Measurements from ENCODE around the gene PGAP6. TPM values are rescaled to one million over a fixed set of nuclear protein-coding genes. Genes with fewer than 3 reads are reported as not detected.

The PGAP6 gene, protein sequence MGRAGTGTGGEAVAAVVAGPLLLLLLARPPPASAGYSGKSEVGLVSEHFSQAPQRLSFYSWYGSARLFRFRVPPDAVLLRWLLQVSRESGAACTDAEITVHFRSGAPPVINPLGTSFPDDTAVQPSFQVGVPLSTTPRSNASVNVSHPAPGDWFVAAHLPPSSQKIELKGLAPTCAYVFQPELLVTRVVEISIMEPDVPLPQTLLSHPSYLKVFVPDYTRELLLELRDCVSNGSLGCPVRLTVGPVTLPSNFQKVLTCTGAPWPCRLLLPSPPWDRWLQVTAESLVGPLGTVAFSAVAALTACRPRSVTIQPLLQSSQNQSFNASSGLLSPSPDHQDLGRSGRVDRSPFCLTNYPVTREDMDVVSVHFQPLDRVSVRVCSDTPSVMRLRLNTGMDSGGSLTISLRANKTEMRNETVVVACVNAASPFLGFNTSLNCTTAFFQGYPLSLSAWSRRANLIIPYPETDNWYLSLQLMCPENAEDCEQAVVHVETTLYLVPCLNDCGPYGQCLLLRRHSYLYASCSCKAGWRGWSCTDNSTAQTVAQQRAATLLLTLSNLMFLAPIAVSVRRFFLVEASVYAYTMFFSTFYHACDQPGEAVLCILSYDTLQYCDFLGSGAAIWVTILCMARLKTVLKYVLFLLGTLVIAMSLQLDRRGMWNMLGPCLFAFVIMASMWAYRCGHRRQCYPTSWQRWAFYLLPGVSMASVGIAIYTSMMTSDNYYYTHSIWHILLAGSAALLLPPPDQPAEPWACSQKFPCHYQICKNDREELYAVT
- total RNA-seq (100 to 1,000 TPM; 261 to 265 TPM), polyA plus RNA-seq (ENCODE audit: insufficient read depth, low read depth, low replicate concordance) (121 TPM)
- long read RNA-seq, donor 1, transcript TMEM8A-204 (13 exons, 3,691 nt), result major isoform, 6 of 12 reads
- long read RNA-seq, donor 1, partial matches to known transcripts, result 6 of 12 reads
- long read RNA-seq, donor 1, other reads (novel, unspliced or antisense), result 0 of 12 reads
- long read RNA-seq, donor 2, partial matches to known transcripts, result 14 of 15 reads
- long read RNA-seq, donor 2, other reads (novel, unspliced or antisense), result 0 of 15 reads

DNA sequence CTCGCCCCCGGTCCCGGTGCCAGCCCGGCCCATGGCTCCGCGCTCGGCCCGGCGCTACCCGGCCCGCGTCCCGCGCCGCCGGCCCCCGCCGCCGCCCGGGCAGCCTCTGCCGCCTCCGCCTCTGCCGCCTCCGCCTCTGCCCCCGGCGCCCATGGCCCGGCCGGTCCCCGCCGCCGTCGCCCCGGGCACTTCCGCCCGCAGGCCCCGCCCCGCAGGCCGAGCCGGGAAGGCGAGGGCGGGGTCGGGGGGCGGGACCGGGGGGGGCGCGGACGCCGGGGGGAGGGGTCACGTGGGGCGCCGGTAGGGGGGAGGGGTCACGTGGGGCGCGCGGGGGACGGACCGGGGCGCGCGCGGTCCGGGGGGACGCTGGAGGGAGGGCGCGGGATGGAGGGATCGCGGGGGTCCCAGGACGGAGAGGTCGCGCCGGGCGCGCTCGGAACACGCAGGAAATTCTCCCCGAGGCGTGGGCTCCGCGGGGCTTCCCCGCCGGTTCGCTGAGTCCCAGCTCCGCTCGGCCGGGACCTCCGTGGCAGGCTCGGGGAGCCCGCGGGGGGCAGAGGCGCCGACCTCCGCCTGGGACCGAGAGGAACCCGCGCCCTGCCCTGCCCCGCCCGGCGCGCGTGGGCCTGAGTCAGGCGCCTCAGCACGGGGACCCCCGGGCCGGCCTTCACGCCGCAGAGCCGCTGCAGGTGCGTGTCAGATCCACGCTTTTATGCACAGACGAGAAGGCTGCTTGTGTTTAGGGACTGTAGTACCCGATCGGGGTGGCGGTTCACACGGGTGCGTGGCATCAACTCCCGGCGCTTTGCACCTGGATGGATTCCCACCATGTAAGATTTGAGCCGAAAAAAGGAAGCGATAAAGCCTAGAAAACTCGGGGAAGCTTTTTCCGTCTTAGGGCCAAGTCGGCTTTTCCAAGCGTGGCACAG is at the start of gene PGAP6:
TSS of gene PGAP6 (minus strand) at position 190 of the 929 bp plus-strand sequence. CDS start at position 33, 157 bp downstream.
- TF ChIP-seq, protein P1, sequence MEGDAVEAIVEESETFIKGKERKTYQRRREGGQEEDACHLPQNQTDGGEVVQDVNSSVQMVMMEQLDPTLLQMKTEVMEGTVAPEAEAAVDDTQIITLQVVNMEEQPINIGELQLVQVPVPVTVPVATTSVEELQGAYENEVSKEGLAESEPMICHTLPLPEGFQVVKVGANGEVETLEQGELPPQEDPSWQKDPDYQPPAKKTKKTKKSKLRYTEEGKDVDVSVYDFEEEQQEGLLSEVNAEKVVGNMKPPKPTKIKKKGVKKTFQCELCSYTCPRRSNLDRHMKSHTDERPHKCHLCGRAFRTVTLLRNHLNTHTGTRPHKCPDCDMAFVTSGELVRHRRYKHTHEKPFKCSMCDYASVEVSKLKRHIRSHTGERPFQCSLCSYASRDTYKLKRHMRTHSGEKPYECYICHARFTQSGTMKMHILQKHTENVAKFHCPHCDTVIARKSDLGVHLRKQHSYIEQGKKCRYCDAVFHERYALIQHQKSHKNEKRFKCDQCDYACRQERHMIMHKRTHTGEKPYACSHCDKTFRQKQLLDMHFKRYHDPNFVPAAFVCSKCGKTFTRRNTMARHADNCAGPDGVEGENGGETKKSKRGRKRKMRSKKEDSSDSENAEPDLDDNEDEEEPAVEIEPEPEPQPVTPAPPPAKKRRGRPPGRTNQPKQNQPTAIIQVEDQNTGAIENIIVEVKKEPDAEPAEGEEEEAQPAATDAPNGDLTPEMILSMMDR (IDR thresholded peaks at IDR 0.05), result no peak
- no peak for TF ChIP-seq POLR2A (IDR thresholded peaks at IDR 0.05)
- intact Hi-C loops (cut with DNase I; ENCODE audit: low total_unique reads), result no loop called here

DNA sequence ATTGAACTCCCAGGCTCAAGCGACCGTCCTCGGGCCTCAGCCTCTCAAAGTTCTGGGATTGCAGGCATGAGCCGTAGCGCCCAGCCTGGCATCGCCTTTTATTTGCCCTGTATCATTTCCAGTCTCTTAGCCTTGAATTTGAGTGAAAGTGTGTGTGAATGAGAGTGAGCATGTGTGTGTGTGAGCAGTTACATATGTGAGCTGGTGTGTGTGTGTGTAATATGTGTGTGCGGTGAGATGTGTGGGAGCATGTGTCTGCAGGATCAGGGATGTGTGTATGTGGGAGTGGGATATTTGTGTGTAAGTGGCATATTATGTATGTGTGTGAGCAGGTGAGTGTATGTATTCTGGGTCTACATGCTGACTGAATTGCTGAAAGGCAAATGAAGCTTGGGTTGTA is 49.1 kb upstream of the PGAP6 start:
- Histone ChIP-seq H3K36me3 (ENCODE audit: low read depth, missing control alignments) (no peaks in the 10 kb centered on the region), H3K4me3 (no peak overlapping the region), H3K27me3 (no peaks in the 10 kb centered on the region), H3K9me3 (no peaks in the 10 kb centered on the region), H3K4me1 (peaks cover 22% of the 10 kb centered on the region), H3K27ac (no peak overlapping the region)
- TF ChIP-seq, protein P1 (IDR thresholded peaks at IDR 0.05), result no peak
- TF ChIP-seq POLR2A (IDR thresholded peaks at IDR 0.05), result no peak
- no peak for DNase-seq
- WGBS, 2 donors, result 97 to 98% methylated on average over 7 of the region's 7 CpGs
- intact Hi-C loops (cut with DNase I; ENCODE audit: low total_unique reads), result no loop called here

More for the DNA sequence above, at the start of gene PGAP6:
- no peaks in the 10 kb centered on the region for H3K9me3 ChIP-seq
- H3K27me3 ChIP-seq, result no peaks in the 10 kb centered on the region
- peak; percentile 67 for DNase-seq
- H3K4me3 ChIP-seq, result peak within 1 kb of the TSS; percentile 71 to 85
- peaks cover 41% of the 10 kb centered on the region for H3K4me1 ChIP-seq
- peak within 1 kb of the TSS; percentile 74 to 82 for H3K27ac ChIP-seq
- WGBS, 2 donors, result 1% methylated on average over 11 to 82 of the region's 123 CpGs
- H3K36me3 ChIP-seq (ENCODE audit: low read depth, missing control alignments), result no peaks in the 10 kb centered on the region

DNA sequence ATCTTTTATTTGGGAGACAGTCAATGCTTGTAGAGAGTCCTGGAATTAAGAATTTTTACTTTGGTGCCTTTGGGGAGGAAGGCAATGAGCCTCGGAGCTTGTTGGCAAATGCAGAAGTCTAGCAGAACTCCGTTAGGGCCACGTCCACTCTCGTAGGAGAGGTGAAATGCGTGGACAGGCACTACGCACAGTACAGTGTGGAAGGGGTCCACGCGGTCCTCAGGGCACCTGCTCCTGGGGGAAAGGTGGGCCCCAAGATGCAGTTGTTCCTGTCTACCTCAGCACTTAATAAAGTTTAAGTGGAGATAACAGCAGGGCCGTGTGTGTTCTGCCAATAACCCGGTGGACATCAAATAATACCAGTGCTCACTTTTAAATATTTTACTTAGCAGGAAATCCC is 45.5 kb upstream of the PGAP6 start:
- intact Hi-C loops (cut with DNase I; ENCODE audit: low total_unique reads), result no loop called here
- Histone ChIP-seq H3K4me1 (peaks cover 36% of the 10 kb centered on the region), H3K27ac (no peak overlapping the region), H3K4me3 (peak overlapping the region; percentile 62 to 71), H3K36me3 (ENCODE audit: low read depth, missing control alignments) (no peaks in the 10 kb centered on the region), H3K9me3 (no peaks in the 10 kb centered on the region), H3K27me3 (no peaks in the 10 kb centered on the region)
- DNase-seq, result no peak
- 23 to 29% methylated on average over 10 of the region's 10 CpGs for WGBS, 2 donors
- TF ChIP-seq, protein P1 (IDR thresholded peaks at IDR 0.05), result no peak
- TF ChIP-seq POLR2A (IDR thresholded peaks at IDR 0.05), result no peak

DNA sequence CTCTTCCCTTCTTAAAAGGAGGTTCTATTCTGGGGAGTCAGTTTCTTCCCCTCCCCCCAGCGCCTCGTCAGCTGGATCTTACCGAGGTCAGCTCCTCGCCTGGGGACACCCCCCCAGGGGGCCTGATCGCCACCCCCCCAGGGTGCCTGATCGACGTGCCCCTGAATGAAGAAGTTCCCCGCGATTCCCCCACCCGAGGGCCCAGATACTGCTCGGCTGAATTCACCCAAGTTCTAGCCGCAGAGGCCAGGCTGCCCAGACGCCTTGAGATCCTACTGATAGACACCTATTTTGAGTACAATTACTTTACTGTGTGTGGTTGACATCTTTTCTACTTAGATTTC is 45.1 kb upstream of the PGAP6 start:
- H3K4me3 ChIP-seq, result peak overlapping the region; percentile 62 to 71
- peak; percentile 42 for DNase-seq
- no peaks in the 10 kb centered on the region for H3K36me3 ChIP-seq (ENCODE audit: low read depth, missing control alignments)
- peaks cover 36% of the 10 kb centered on the region for H3K4me1 ChIP-seq
- peak overlapping the region; percentile 62 to 95 for H3K27ac ChIP-seq
- no peaks in the 10 kb centered on the region for H3K27me3 ChIP-seq
- H3K9me3 ChIP-seq, result no peaks in the 10 kb centered on the region
- WGBS, 2 donors, result 4 to 6% methylated on average over 5 to 13 of the region's 13 CpGs
- intact Hi-C loops (cut with DNase I; ENCODE audit: low total_unique reads), result no loop called here
- TF ChIP-seq POLR2A (IDR thresholded peaks at IDR 0.05), result no peak
- TF ChIP-seq, protein P1 (IDR thresholded peaks at IDR 0.05), result no peak
